ENCODE data around the gene BCAS3. TPM values are rescaled to one million over a fixed set of nuclear protein-coding genes. Genes with fewer than 3 reads are reported as not detected.

BCAS3 gene
- polyA plus RNA-seq, 4 donors = 17.7 to 31.6 (median 28.4) TPM

DNA sequence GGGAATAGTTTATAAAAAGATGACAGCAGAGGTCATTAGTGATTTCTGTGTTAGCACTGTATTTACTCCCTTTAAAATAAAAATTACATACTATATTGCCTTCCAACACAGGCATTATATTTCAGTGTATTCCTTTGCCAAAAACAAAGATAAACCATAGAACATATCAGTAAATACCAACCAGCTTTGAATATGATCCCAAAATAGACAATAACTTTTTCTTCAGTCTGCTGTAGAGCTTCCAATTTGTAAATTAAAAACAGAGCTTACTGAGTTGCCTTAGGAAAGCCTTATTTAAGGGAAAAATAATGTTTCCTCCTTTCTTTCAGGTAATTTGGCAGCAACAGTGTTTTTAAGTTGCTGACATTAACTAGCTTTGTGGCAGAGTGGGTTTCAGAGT, 369.9 kb downstream of the BCAS3 start:
- no peak for DNase-seq (ENCODE audit: low read depth in 4 of 4, low spot score in 3 of 4)

- DNase-seq (ENCODE audit: low read depth in 4 of 4, low spot score in 3 of 4) = no peak
These were observed 370.9 kb downstream of the BCAS3 start for GRCh38 chr17:61048376-61049106.

DNA sequence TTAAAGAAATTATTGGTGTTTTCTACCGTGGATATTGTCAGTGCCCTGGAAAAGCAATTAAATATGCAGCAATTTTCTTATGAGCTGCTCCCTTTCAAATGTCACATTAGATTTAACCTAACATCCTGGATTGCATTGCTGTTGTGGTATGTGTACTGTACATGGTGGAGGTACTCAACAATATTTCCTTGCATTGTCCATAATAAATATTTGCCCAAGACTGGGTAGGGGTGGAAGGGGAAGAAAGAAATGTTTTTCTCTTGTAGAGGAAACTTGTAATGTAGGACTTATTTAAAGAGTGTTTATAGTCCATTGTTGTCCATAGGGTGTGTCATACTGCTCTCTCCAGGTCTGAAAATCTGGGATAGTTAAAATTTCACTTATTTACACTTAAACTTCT, 375.8 kb downstream of the BCAS3 start:
- no peak for DNase-seq (ENCODE audit: low read depth in 4 of 4, low spot score in 3 of 4)

DNA sequence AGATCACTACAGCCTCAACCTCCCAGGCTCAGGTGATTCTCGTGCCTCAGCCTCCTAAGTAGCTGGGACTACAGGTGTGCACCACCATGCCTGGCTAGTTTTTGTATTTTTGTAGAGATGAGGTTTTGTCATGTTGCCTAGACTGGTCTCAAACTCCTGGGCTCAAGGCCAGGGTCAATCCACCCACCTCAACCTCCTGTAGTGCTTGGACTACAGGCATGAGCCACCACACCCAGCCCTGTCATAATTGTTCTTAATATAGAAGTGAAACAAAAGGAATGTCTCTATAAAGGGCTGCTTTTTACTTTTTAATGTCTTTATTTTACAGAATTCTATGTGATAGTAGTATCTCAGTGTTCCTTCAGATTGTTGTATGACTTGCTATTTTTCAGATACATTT, 376.8 kb downstream of the BCAS3 start:
- no peak for DNase-seq (ENCODE audit: low read depth in 4 of 4, low spot score in 3 of 4)

GRCh38 chr17:61057257-61057656, 379.6 kb downstream of the BCAS3 start:
- no peak for DNase-seq (ENCODE audit: low read depth in 4 of 4, low spot score in 3 of 4)

- DNase-seq (ENCODE audit: low read depth in 4 of 4, low spot score in 3 of 4) = no peak
These were observed 380.4 kb downstream of the BCAS3 start for GRCh38 chr17:61058066-61058465.

GRCh38 chr17:61063528-61063927, 385.9 kb downstream of the BCAS3 start:
- no peak for DNase-seq (ENCODE audit: low read depth in 4 of 4, low spot score in 3 of 4)

DNA sequence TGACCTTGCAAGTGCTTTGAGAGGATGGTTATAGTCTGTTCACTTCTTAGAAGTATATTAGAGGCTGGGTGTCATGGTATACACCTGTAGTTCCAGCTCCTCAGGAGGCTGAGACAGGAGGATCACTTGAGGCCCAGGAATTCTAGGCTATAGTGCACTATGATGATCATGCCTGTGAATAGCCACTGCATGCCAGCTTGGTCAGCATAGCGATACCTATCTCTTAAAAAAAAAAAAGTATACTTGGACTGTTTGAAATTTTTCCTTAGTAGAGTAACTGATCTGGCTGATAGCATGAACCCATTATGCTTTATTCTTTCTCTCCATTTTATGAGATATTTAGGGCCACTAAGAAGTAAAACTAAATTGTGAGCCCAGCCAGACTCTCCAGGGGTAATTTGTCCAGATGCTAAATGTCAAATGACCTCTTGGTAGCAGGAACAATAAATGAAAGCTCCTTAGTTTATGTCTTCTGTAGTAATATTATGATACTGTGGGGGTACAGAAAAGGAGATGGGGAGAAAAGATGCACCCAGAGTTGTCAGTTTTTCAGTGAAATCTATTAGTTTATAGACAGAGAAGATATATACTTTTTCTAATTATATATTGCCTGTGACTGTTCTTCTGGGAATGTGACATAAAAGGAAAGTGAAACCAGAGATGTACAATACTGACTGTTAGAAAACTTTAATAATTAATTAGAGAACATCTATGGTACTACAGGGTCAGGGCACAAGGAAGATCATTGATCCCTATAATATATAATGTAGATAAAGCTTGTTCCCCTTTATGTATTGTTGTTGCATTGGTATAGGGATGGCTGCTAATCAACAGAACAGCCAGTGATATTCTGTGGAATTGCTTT, 386.7 kb downstream of the BCAS3 start:
- DNase-seq (ENCODE audit: low read depth in 4 of 4, low spot score in 3 of 4) = no peak

DNA sequence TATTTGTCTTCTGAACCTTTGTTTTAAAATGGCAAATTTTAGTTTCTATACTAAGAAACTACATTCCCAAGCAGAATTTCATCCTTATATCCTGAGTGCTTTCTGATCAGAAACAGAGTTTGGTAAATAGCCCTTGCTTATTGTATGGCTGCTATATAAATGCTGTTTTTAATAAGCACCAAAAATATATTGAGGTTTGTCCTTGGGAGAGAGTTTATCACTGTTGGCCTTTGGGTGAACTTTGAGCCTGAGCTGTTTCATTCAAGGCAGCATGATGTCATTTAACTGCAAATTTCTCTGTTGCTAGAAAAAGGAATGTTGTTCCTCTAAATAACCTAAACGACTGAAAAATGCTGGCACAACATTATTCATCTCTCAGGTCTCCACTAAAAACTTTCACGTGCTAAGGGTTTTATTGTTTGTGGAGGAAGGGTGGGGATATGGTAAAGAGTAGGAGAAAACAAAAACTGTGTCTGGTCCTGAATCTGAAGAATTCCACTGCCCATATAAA, 387.7 kb downstream of the BCAS3 start:
- peak; percentile 29 to 46 (median 40) for DNase-seq (ENCODE audit: low read depth in 4 of 4, low spot score in 3 of 4)

- DNase-seq (ENCODE audit: low read depth in 4 of 4, low spot score in 3 of 4) = no peak
These were observed 388.4 kb downstream of the BCAS3 start for GRCh38 chr17:61066062-61066461.

DNA sequence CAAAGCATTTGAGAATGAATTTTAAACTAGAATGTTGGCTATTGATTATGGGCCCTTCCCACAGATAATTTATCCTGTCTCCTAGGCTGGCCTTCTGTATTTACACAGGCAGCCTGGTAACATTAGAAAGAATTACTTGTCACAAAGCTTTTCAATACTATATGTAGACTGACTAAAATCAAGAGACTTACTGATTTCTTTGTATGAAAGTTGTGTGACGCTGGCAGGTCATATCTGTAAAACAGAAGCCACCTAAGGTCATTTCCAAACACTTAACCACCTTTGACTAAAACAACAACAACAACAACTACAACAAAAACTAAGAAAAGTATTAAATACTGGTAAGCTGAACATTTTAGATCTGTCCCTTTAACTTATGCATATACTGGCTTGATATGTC, 393.0 kb downstream of the BCAS3 start:
- no peak for DNase-seq (ENCODE audit: low read depth in 4 of 4, low spot score in 3 of 4)

- no peak for DNase-seq (ENCODE audit: low read depth in 4 of 4, low spot score in 3 of 4)
These were observed 395.0 kb downstream of the BCAS3 start for GRCh38 chr17:61072648-61073047.

DNA sequence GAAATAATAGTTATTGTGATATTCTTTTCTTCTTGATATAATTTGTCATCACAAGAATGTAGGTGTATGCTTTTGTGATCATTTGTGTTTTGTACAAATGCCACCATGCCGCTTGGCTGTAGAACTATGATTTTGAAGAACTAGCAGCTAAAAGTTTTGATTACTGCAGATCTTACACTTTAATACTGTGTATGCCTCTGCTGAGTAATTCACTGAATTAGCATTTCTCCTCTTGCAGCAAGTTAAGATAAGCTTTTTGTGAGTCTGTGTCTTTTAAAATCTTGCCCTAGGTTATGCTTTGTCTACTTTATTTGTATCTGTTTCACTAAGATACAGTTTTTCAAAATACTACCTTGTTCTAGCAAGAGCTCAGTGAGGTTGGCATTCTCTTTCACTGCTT, 395.5 kb downstream of the BCAS3 start:
- DNase-seq (ENCODE audit: low read depth in 4 of 4, low spot score in 3 of 4) = no peak

GRCh38 chr17:61073799-61074513, 396.3 kb downstream of the BCAS3 start:
- no peak for DNase-seq (ENCODE audit: low read depth in 4 of 4, low spot score in 3 of 4)

- no peak for DNase-seq (ENCODE audit: low read depth in 4 of 4, low spot score in 3 of 4)
These were observed 398.3 kb downstream of the BCAS3 start for GRCh38 chr17:61075988-61076387.

- DNase-seq (ENCODE audit: low read depth in 4 of 4, low spot score in 3 of 4) = no peak
These were observed 399.0 kb downstream of the BCAS3 start for GRCh38 chr17:61076621-61077031.

DNA sequence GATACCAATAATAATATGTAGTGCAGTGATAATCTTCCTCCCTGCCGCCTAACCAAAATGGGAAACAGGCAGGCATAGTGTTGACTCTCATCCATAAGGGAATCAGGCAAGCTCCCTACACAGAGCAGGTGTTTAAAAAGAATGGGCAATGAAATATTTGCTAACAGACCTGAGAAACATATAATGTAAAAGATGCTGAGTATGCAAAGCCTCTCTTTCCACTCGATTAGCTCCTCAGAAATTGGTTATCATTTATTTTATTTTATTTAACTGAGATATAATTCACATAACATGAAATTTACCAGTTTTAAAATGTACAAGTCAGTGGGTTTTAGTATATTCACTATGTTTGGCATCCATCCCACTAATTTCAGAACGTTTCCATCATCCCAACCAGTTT, 404.3 kb downstream of the BCAS3 start:
- no peak for DNase-seq (ENCODE audit: low read depth in 4 of 4, low spot score in 3 of 4)

DNA sequence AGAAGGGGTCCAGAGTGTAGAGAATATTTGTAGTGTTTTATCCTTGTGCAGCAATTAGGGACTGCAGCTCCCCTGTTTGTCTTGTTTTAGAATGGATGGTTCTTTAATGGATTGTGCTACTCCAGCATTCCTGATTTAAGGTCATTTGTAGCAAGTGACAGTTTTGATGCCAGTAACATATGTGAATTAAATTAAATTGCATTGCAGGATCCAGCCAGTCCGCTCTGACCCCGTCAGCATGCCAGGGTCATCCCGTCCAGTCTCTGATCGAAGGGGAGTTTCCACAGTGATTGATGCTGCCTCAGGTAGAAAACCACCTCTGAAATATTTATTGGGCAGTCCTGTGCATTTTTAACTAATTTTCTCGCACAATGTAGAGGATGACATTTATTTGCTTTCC, 406.6 kb downstream of the BCAS3 start:
- DNase-seq (ENCODE audit: low read depth in 4 of 4, low spot score in 3 of 4) = no peak

DNA sequence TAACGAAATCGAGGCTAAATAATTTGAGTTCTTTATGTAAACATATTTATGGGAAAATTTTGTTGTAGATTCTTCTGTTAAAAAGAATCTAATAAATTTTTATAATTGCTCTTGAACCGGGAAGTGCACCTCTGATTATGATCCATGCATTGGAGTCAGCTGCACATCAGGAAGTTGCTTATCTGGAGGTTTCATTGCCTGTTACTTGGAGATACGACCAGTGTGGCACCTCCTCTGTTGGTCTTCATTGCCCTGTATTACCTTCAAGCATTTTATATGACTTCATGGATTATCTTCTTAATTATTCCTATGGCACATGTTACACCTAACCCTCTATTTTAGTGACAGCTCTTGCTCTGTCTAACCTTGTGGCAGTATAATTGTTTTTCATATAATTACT, 409.4 kb downstream of the BCAS3 start:
- DNase-seq (ENCODE audit: low read depth in 4 of 4, low spot score in 3 of 4) = no peak

DNA sequence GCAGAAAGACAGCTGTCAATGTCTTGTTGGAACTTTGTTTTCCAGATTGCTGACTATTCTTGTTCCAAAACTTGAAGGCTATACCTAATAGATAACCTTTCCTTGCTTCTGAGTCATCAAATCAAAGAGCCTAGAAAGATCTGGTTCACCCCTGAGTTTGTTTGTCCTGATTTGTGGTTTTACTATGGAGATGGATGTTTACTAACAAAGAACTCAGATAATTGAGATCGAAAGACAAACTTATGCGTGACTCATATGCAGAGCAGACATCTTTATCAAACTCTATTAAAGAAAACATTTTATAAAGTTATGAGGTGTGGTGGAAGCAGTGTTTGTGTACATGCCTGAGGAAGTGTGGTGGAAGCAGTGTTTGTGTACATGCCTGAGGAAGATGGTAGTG, 410.9 kb downstream of the BCAS3 start:
- no peak for DNase-seq (ENCODE audit: low read depth in 4 of 4, low spot score in 3 of 4)

DNA sequence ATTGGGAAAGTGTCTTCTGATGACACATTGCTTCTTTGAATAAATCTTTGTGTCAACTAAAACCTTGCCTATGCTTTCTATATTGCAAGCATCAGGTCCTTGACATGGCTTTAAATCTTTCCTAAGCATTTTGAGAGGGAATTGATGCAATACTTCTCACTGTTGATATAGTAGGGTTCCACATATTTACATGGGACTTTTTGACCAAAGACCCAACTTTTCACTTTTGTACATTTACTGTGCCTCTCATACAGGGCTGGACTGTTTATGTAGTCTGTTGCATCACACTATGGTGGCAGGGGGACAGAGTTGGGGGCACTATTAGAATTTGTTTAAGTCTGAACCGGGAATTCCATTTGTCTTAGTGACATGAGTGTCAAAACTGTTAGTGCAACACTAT, 413.4 kb downstream of the BCAS3 start:
- no peak for DNase-seq (ENCODE audit: low read depth in 4 of 4, low spot score in 3 of 4)

Data from left renal pelvis (tissue), 4 donors.